ENCODE data around the gene DCST2. TPM values are rescaled to one million over a fixed set of nuclear protein-coding genes. Genes with fewer than 3 reads are reported as not detected.

DCST2 gene
- total RNA-seq, 1 experiment from 2014 or later, result 0.21 TPM

DNA sequence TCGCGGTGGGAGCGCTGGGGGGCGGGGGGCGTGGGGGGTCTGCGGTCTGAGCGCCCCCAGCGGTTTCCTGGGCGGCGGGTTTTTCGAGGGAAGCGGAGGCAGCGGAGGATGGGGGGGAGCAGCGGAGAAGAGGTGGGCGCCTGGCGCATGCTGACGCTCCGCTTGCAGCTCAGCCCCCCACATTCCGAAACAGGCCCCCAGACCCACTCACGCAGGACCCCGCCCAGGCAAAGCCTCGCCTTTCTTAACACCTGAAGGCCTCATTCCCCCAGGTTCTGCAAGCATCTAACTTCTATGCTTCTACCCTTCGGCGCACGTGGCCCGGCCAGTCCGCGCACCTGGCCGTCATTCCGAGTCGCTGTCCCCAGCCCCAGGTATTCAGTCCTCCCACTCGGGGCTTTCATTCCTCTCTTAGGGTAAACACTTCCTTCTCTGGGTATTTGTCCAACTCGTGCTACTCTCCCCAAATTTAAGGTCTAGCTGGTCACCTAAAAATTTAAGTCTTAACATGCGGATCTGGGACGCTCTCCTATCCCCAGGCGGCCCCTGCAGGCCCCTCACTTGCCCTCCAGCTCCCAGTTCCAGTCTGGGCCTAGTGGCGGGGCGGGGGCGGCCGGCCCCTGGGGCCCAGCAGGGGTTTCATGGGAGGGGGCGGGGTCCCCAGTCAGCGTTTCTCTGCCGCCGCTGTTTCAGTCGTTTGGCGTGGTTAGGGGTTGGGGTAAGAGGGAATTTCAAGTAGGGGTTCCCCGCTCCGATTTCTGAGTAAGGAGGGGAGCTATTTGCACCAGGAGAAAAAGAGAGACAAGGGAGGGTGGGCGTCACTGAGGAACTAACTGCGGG, 33.8 kb downstream of the DCST2 start:
- TF ChIP-seq EZH2 (IDR thresholded peaks at IDR 0.05; ENCODE audit: borderline replicate concordance, low read depth, low read length, poor library complexity, severe bottlenecking), result no peak
- TF ChIP-seq, protein P1, sequence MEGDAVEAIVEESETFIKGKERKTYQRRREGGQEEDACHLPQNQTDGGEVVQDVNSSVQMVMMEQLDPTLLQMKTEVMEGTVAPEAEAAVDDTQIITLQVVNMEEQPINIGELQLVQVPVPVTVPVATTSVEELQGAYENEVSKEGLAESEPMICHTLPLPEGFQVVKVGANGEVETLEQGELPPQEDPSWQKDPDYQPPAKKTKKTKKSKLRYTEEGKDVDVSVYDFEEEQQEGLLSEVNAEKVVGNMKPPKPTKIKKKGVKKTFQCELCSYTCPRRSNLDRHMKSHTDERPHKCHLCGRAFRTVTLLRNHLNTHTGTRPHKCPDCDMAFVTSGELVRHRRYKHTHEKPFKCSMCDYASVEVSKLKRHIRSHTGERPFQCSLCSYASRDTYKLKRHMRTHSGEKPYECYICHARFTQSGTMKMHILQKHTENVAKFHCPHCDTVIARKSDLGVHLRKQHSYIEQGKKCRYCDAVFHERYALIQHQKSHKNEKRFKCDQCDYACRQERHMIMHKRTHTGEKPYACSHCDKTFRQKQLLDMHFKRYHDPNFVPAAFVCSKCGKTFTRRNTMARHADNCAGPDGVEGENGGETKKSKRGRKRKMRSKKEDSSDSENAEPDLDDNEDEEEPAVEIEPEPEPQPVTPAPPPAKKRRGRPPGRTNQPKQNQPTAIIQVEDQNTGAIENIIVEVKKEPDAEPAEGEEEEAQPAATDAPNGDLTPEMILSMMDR (conservative IDR thresholded peaks at IDR 0.05; ENCODE audit: low read depth, low read length), result no peak
- Histone ChIP-seq H3K4me1 (ENCODE audit: insufficient read depth, low read length, poor library complexity, severe bottlenecking) (peaks cover 12% of the 10 kb centered on the region), H3K36me3 (ENCODE audit: insufficient read depth, low read length, poor library complexity, severe bottlenecking) (no peaks in the 10 kb centered on the region), H3K27ac (ENCODE audit: low read depth, low read length, poor library complexity, severe bottlenecking) (peak overlapping the region; percentile 79), H3K4me3 (ENCODE audit: low read depth, low read length, poor library complexity, severe bottlenecking) (peak overlapping the region; percentile 85), H3K9me3 (ENCODE audit: low read depth, low read length, poor library complexity, severe bottlenecking) (no peaks in the 10 kb centered on the region), H3K27me3 (replicated peaks; ENCODE audit: insufficient read depth, low read depth, low read length, poor library complexity) (no peaks in the 10 kb centered on the region)
- DNase-seq (ENCODE audit: low spot score), result peak; percentile 69
- intact Hi-C loops (cut with micrococcal nuclease; ENCODE audit: unreplicated experiment), result loop anchor here (5.0 kb wide), 3 partner anchors 37 to 442 kb away; partner anchors contain the start of genes PYGO2 and UBE2Q1
- ChIA-PET CTCF (interaction anchor here (0.6 to 1.5 kb wide), 9 partner anchors 12 to 646 kb away, joined by 3 to 17 read pairs (median 4); partner anchors contain the start of genes ADAM15, PBXIP1 and SHC1), POLR2A (ENCODE audit: low non-redundant PET) (interaction anchor here (0.8 kb wide), 2 partner anchors 17 to 51 kb away, joined by 4 to 5 read pairs; no protein-coding TSS in a partner anchor)
- BruUV-seq (replicated peaks), result no TSS peak

DNA sequence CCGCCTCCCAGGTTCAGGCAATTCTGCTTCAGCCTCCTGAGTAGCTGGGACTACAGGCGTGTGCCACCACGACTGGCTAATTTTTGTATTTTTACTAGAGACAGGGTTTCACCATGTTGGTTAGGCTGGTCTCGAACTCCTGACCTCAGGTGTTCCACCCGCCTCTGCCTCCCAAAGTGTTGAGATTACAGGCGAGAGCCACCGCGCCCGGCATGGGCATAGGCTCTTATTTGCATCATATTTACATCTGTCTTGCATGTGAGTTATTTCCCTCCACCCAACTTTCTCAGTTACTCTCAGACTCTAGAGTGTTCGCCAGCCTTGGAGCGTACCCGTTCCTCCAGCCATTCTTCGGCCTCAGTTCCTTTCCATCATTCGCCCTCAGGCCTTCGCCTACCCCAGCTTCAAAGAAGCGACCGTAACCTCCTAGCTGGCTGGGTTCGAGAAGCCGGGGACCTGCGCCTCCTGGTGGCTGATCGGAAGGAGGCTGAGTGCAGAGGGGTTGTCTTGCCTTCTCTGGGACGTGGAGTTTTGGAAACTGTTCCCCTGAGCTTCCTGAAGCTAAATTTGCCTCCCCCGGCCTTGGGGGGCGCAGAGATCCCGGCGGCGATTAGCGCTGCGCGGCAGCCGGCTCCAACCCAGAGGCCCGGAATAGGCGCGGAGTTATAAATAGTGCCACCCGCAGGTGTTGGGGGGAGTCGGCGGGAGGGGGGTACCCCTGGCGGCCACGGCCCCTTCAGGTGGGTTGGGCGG, 34.6 kb downstream of the DCST2 start:
- no peak for TF ChIP-seq EZH2 (IDR thresholded peaks at IDR 0.05; ENCODE audit: borderline replicate concordance, low read depth, low read length, poor library complexity, severe bottlenecking)
- TF ChIP-seq, protein P1 (conservative IDR thresholded peaks at IDR 0.05; ENCODE audit: low read depth, low read length), result peak; percentile 99
- ChIA-PET CTCF (interaction anchor here (0.6 to 1.5 kb wide), 10 partner anchors 11 to 440 kb away, joined by 3 to 17 read pairs (median 5); partner anchors contain the start of genes ADAM15, PBXIP1 and SHC1), POLR2A (ENCODE audit: low non-redundant PET) (interaction anchor here (0.6 to 0.8 kb wide), 4 partner anchors 18 to 1117 kb away, joined by 4 to 13 read pairs (median 5); no protein-coding TSS in a partner anchor)
- peak overlapping the region; percentile 79 for H3K27ac ChIP-seq (ENCODE audit: low read depth, low read length, poor library complexity, severe bottlenecking)
- intact Hi-C loops (cut with micrococcal nuclease; ENCODE audit: unreplicated experiment), result loop anchor here (5.0 kb wide), 1 partner anchor 37 kb away; the partner anchor contains the start of gene PYGO2
- peaks cover 5% of the 10 kb centered on the region for H3K4me1 ChIP-seq (ENCODE audit: insufficient read depth, low read length, poor library complexity, severe bottlenecking)
- no peaks in the 10 kb centered on the region for H3K27me3 ChIP-seq (replicated peaks; ENCODE audit: insufficient read depth, low read depth, low read length, poor library complexity)
- no TSS peak for BruUV-seq (replicated peaks)
- DNase-seq (ENCODE audit: low spot score), result peak; percentile 95
- no peaks in the 10 kb centered on the region for H3K9me3 ChIP-seq (ENCODE audit: low read depth, low read length, poor library complexity, severe bottlenecking)
- peak overlapping the region; percentile 85 for H3K4me3 ChIP-seq (ENCODE audit: low read depth, low read length, poor library complexity, severe bottlenecking)
- H3K36me3 ChIP-seq (ENCODE audit: insufficient read depth, low read length, poor library complexity, severe bottlenecking), result no peaks in the 10 kb centered on the region

DNA sequence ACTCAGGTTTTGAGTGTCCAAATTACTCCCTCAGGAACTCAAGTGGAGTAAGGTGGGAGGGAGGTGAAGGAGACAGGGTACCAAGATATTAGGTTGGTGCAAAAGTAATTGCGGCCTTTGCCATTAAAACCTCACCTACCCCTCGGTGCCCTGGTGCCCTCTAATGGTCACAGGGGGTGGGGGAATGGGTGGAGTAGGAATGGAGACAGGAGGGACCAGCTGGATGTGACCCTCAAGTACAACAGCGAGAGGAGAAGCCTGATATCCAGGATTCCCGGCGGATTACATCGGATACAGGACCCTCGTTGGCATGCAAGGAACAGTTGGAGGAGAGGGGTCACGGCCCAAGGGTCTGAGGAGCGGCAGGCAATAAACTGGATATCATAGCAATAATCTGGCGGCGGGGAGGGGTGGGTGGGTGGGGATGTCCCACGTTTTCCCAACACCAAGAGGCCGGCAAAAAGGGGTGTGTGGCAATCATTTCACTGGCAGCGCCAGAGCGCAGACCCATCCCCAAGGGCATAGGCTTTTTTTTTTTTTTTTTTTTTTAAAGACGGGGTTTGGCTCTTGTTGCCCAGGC, 35.3 kb downstream of the DCST2 start:
- Histone ChIP-seq H3K4me1 (ENCODE audit: insufficient read depth, low read length, poor library complexity, severe bottlenecking) (peaks cover 5% of the 10 kb centered on the region), H3K27me3 (replicated peaks; ENCODE audit: insufficient read depth, low read depth, low read length, poor library complexity) (no peaks in the 10 kb centered on the region), H3K9me3 (ENCODE audit: low read depth, low read length, poor library complexity, severe bottlenecking) (no peaks in the 10 kb centered on the region), H3K27ac (ENCODE audit: low read depth, low read length, poor library complexity, severe bottlenecking) (no peak overlapping the region), H3K36me3 (ENCODE audit: insufficient read depth, low read length, poor library complexity, severe bottlenecking) (no peaks in the 10 kb centered on the region), H3K4me3 (ENCODE audit: low read depth, low read length, poor library complexity, severe bottlenecking) (no peak overlapping the region)
- ChIA-PET POLR2A (ENCODE audit: low non-redundant PET) (interaction anchor here (0.6 to 0.7 kb wide), 2 partner anchors 141 to 1116 kb away, joined by 5 to 13 read pairs; no protein-coding TSS in a partner anchor), CTCF (interaction anchor here (0.6 to 1.5 kb wide), 7 partner anchors 11 to 439 kb away, joined by 4 to 17 read pairs (median 5); partner anchors contain the start of gene PBXIP1)
- no peak for TF ChIP-seq EZH2 (IDR thresholded peaks at IDR 0.05; ENCODE audit: borderline replicate concordance, low read depth, low read length, poor library complexity, severe bottlenecking)
- TF ChIP-seq, protein P1 (conservative IDR thresholded peaks at IDR 0.05; ENCODE audit: low read depth, low read length), result no peak
- DNase-seq (ENCODE audit: low spot score), result no peak
- BruUV-seq (replicated peaks), result no TSS peak
- intact Hi-C loops (cut with micrococcal nuclease; ENCODE audit: unreplicated experiment), result loop anchor here (5.0 kb wide), 1 partner anchor 36 kb away; the partner anchor contains the start of gene PYGO2
